Neural cell (in vitro differentiated cells): Measurements from ENCODE around the gene DNAH3.

Experiments used
- CTCF ChIP-seq: fragments of 450-650 bp; IDR thresholded peaks from 2 replicates; pipeline ENCODE4 v1.5.1; 2014; ENCODE audit warnings: antibody characterized with exemption, mild to moderate bottlenecking, moderate library complexity; ENCODE audit not compliant: poor library complexity, severe bottlenecking
- EZH2 ChIP-seq: fragments of 200-600, 300-800 bp; shearing (Covaris generic), sonication (generic); IDR thresholded peaks from 2 replicates; pipeline ENCODE4 v1.6.1; 2014; ENCODE audit warnings: antibody characterized with exemption, low read length, borderline replicate concordance, mild to moderate bottlenecking; ENCODE audit not compliant: insufficient read depth, poor library complexity, severe bottlenecking
- REST ChIP-seq: IDR thresholded peaks from 2 replicates; pipeline ENCODE4 v1.6.1; 2012; ENCODE audit warnings: borderline replicate concordance

GRCh38 chr16:21092951-21093350, 57.7 kb downstream of the DNAH3 start:
- TF ChIP-seq CTCF (no peak), REST (no peak), EZH2 (no peak)
